Activated CD8-positive, alpha-beta memory T cell treated with anti-CD3 and anti-CD28 coated beads, Interleukin-2, amount 50 U/mL, for 4 hours (primary cell): ENCODE measurements around the gene INHBC.

Experiments
- DNase-seq: peaks from one replicate; pipeline ENCODE4 v3.0.0-alpha.2; 2020

The INHBC gene

DNA sequence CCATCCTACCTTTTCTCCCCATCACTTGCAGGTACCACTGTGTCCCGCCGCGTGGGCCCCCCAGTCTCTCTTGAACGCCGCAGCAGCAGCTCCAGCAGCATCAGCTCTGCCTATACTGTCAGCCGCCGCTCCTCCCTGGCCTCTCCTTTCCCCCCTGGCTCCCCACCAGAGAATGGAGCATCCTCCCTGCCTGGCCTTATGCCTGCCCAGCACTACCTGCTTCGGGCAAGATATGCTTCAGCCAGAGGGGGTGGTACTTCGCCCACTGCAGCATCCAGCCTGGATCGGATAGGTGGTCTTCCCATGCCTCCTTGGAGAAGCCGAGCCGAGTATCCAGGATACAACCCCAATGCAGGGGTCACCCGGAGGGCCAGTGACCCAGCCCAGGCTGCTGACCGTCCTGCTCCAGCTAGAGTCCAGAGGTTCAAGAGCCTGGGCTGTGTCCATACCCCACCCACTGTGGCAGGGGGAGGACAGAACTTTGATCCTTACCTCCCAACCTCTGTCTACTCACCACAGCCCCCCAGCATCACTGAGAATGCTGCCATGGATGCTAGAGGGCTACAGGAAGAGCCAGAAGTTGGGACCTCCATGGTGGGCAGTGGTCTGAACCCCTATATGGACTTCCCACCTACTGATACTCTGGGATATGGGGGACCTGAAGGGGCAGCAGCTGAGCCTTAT is 35.8 kb downstream of the INHBC start:
- DNase-seq: no peak

DNA sequence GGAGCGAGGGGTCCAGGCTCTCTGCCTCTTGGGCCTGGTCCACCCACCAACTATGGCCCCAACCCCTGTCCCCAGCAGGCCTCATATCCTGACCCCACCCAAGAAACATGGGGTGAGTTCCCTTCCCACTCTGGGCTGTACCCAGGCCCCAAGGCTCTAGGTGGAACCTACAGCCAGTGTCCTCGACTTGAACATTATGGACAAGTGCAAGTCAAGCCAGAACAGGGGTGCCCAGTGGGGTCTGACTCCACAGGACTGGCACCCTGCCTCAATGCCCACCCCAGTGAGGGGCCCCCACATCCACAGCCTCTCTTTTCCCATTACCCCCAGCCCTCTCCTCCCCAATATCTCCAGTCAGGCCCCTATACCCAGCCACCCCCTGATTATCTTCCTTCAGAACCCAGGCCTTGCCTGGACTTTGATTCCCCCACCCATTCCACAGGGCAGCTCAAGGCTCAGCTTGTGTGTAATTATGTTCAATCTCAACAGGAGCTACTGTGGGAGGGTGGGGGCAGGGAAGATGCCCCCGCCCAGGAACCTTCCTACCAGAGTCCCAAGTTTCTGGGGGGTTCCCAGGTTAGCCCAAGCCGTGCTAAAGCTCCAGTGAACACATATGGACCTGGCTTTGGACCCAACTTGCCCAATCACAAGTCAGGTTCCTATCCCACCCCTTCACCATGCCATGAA is 36.5 kb downstream of the INHBC start:
- DNase-seq: no peak

DNA sequence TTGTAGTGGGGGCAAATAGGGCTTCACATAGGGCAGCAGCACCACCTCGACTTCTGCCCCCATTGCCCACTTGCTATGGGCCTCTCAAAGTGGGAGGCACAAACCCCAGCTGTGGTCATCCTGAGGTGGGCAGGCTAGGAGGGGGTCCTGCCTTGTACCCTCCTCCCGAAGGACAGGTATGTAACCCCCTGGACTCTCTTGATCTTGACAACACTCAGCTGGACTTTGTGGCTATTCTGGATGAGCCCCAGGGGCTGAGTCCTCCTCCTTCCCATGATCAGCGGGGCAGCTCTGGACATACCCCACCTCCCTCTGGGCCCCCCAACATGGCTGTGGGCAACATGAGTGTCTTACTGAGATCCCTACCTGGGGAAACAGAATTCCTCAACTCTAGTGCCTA is 37.1 kb downstream of the INHBC start:
- no peak for DNase-seq

DNA sequence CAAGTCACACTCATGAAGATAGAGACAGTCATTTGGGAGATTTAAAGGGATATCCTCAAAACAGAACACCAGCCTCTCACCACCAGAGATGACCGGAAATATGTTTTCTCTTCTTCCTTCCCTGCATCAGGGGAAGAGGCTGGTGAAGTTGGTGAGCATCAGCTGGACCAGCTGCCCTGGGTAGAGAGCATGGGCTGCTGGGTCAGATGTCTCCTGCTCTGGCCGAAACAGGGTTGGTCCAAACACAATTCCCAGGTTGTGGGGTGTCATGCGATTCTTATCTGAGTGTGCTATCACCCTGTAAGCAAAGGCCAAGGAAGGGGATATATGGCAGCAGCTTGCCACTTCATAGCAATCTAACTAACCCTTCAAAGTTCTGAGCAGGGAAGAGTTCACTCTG is 37.8 kb downstream of the INHBC start:
- no peak for DNase-seq

DNA sequence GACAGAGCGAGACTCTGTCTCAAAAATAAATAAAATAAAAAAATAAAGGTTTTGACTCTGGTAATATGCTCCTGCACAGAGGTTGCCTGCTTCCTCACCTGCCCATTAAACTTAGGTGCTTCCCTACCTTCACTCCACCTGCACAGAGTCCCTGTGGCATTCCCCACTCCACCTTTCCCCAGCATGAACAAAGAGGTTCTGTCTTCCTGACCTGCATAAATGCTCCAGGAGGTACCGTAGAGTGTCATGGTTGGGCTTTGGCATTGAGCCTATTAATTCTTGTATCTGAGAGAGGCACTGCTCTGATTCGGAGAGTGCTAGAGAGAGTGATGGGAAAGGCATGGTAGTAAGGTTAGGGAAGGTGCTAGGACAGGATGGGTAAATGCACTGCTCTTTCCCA is 38.8 kb downstream of the INHBC start:
- DNase-seq: no peak

DNA sequence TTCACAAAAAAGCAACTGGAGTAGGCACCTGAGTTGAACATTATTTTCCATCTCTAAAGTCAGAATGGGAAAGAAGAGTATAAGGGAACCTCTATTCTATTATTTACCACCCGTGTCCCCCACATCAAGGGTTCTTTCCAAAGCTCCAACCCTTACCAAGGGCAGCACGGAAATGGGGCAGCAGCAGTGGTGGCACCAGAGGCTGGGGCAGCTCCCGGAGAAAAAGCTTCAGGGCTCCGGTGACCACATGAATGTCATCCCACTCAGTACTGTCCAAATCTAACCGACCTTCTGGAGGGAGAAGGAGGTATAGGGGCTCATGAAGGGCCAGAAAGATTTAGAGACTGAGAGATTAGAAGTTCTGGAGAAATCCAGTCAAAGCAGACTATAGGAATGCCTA is 39.3 kb downstream of the INHBC start:
- DNase-seq: no peak

DNA sequence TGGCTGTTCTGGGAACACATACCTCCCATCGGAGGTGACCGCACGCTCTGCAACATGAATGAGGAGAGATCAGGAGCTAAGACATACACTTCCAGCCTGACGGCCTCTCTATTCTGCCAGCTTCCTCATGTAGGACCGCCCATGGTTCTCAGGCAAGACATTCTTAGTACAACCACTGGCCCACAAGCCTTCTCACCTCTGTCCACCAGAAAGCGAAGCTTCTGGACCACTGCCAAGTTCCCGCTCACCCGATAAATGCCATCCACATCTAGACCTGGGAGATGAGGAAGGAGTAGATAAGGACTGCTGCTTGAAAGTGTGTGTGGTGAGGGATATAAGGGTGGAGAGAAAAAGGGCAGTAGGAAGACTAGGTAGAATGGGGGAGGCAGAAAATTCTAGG is 39.8 kb downstream of the INHBC start:
- no peak for DNase-seq

DNA sequence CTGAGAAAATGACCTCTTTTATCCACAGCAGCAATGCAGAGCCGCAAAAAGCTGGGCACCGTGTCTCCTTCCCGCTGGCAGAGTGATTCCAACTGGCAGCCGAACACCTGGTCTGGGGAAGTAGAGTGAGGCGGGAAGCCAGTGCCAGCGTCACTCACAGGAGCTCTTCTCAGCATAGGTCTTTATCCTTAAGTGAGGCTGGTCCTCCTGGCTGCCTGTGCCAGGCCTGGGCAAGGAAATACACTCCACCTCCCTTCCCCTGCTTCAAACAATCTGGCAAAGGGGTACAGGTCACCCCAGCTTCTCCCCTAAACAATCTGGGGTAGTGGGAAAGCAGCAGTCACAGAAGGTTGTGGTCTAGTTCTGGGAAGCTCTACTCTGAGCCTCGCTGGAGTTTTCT is 40.3 kb downstream of the INHBC start:
- no peak for DNase-seq

DNA sequence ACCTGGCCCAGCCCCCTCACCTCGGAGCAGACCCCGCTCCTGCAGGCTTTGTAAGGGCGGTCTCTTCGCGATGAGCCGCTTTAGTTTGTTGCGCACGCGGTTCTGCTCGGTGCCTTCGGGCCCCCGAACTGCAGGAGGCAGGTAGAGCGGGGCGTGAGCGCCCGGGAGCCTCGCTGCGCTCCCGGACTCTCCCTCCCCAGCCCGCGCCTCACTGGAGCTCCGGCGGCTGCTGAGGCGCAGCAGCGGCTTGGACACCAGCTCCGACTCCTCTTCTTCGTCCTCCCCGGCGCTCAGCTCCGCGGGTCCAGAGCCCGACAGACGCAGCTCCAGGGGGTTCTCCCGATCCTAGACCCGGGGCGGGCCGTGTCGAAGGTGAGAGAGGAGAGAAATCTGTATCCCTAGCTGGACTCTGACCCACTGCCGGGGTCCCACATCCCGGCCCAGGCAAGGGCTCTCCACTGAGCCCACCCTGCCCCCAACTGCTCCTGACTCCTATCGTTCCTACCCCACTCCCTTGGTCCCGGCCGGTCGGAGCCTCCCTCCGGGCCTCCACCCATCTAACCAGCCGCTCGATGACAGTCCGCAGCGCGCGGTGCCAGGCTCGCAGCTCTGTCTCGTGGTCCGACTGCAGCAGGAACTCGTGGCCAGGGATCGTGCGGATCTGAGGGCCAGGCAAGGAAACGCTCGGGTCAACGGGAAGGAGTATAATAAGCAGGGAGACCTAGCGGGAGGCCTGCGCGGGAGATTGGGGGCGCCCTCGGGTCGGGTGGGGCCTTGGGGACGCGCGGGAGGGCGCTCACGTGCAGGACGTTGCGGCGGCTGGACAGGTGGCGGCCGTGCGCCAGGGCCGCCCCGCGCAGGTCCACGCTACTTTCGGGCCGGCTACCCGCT is 40.9 kb downstream of the INHBC start:
- DNase-seq: no peak

DNA sequence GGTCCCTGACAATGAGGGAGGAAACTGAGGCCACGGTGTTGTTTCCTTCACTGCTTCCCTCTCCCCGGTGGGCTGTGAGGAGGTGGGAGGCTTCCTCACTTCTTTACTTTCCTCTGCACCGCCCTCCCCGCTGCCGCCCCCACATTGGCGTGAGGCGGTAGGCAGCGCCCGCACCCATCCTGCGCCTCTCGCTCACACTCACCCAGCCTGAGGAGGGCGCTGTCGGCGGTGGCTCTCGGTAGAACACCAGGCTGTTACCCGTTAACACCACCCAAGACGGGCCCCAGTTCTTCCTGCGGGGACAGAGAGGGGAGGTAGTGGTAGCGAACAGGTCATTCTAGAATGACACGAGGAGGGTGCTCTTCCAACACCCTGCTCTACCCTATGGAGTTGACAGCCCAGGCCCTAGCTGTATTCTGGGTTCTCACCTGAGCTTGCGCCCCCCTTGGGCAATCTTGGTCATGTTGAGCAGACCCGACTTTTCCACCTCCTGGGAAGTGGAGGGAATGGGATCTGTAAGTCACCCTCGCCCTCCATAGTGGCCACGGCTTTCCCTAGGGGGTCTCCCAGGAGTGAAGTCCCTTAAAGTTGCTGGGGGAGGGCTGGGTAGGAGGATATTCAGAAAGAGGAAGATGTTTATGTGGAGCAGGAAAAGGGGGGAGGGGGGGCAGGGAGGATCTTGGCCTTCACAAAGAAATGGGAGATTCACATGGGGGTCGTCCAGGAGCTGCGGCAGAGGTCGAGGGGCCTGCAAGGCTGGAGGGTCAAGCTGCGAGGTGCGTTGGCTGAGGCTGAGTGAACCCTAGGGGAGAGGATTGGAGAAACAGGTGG is 41.8 kb downstream of the INHBC start:
- peak; percentile 76 for DNase-seq

DNA sequence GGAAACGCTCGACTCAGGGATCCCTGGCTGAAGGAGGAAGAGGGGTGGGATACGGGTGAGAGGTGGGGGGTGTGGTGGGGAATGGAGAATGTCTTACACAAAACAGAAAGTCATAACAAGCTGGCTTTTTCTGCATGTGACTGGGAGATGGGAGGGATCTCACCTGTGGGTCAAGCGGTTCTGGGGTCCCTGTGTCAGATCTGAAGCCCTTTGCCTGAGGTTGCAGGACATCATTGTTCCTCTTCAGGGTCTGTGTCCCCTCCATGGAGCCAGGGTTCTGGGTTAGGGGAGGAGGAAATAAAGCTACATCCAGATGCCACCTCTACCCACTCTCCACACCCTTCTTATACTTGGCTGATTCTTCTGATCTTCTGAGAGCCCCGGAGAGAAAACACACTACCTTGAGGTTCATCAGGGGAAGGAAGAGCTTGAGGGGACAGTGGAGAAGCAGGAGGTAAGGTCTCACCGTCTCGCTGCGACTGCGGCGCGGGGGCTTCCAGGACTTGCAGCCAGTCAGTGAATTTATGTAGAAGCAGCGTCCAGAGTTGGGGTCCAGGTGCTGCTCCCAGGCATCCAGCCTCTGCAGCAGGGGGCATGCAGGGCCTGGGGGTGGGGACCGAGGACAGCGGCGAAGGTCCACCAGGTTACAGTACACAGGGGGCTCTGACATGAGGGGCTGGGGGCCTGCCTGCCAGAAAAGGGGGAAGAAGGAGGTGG is 42.6 kb downstream of the INHBC start:
- no peak for DNase-seq

DNA sequence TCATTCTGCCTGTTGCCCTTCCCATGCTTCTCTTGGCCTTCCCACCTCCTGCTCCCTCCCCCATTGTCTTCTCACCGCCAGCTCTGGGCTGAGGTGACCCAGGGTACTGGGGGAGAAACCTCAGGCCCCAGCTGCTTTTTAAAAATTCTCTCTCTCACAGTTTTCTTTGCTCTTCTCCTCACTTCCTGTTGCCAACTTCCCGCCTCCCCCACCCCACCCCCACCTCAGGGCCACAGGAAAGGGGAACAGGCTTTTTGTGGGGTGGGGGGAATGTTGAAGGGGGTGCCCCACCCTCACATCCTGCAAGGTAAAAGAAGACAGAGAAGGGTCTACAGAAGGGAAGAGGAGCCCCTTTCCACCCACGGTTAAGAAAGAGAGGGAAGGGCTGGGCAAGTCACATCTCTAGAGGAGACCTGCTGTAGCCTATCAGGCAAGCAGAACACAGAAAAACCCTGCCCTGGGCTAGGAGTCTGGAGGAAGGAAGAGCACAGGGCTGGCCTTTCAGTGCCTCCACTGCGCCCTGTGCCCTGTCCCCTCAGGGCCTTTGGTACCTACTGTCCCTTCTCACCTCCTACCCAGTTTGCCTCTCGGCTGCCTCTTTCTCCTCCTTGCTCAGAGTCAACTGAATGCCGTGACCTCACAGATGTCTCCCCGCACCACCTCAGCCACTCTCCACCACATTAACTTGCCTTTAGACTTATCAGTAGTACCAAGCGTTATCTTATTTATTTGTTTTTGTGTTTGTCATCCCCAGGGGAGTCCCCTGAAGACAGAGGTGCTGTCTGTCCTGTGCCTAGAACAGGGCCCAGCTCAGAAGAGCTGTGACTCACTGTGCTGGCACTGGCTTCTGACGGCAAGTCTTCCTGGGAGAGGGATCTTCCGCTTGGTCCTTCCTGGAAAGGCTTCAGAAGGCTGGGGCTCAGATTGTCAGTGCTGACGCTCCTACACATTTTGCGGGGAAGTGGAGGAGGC is 43.4 kb downstream of the INHBC start:
- DNase-seq: peak; percentile 54

DNA sequence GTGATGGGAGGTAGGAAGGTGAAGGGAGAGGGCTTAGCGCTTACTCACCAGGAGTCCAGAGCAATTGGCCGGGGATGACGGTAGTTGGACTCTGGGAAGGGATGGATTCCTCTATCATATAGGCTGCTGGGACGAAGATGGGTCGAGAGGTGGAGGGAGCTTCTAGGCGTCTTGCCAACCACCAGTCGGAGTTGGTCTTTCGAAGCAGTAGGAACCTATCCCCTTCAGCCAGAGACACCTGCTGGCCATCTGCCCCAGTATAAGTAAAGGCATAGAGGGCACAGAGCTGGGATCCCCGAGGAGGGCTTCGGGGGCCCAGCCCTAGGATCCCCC is 44.4 kb downstream of the INHBC start:
- no peak for DNase-seq

DNA sequence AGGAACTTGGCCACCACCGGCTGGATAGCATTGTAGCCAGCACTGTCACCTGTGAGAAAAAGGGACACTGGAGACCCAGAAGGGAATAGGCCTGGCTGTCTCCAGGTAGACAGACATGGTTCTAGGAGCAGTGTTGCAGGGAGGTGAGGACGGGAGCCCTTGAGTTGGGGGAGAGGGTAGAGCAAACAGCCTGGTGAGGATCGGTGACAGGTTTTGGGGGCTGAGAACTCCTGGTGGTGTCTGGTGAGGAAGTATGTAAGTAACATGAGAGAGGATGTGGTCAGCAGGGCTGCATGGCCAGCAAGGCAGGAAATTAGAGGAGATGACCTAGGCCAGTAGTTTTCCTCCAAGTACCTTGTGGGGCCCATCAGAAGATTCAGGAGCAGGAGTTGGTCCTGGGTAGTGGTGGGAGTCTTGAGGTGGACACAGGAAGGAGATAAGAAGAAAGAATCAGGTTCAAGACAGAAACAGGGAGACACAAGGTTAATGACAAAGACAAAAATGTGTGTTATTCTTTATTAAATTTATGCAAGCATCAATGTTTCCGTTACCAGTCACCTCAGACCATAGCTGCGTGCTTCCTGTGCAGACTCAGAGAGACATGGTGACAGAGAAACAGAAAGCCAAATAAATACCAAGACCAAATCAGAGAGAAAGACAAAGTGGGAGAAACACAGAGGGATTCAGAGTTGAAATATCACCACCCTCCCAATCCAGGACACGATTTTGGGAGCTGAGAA is 45.0 kb downstream of the INHBC start, which contains the start of gene ARHGAP9:
Gene ARHGAP9 (minus strand): TSS at position 491 of the 740 bp plus-strand sequence. CDS start 460 bp downstream, at position 31.
- DNase-seq: peak; percentile 43

DNA sequence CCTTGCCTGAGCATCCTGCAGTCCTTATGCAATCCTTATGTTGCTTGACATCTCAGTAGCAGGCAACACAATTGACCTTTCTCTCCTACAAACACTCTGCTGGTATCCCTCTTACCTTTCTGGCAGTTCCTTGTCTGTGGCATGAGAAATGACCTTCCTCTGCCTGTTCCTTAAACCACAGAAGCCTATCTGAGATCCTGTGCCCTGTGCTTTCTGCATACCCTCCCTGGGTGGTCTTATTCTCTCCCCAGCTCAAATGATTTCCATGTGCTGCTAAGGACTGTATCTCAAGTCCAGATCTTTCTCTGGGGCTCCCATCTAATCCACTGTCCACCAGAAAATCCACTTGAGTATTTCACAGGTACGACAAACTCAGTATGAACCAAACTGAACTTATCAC is 47.1 kb downstream of the INHBC start:
- no peak for DNase-seq

DNA sequence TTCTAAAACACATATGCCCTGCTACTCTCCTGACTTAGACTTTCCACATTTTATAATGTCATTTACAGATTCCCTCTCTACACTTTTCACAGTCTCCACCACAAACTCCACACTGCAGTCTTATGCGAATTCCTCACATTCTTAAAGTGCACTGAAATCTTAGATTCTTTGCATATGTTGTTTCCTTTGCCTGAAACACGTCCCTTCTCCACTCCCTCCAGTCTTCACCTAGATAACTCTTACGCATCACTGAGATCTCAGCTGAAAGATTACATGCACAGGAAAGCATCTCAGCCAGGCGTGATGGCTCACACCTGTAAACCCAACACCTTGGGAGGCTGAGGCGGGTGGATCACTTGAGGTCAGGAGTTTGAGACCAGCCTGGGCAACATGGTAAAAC is 48.9 kb downstream of the INHBC start:
- DNase-seq: no peak

DNA sequence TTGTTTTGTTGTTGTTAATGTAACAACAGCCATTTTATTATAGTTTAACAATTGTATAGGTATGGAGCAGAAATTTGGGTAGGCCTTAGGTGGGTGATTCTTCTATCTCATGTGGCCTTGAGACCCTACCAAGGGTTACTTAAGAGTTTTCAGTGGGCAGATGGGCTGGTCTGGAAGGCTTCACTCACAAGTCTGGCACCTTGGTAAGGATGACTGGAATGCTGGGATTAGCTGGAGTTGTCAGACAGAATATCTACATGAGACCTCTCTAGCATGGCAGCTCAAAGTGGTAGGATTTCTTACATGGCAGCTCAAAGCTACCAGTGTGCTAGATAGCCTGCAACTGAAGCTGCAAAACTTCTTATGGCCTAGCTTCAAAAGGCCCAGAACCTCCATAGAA is 51.1 kb downstream of the INHBC start:
- DNase-seq: no peak

DNA sequence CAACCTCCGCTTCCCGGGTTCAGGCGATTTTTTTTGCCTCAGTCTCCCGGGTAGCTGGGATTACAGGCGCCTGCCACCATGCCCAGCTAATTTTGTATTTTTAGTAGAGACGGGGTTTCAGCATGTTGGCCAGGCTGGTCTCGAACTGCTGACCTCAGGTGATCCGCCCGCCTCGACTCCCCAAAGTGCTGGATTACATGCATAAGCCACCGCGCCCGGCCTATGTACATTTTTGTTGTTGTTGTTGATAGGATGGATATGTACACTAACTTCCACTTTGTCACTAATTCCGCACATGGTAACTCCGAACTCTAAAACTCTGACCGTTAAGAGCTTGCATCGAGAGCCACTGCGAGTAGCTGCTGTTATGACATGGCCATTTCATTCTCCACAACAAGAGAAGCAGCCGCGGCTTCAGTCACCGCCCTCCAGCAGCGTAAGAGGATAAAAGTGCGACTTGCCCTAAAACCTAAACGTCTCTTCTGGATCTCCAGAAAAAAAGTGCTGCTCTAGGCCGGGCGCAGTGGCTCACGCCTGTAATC is 52.5 kb downstream of the INHBC start:
- DNase-seq: no peak

DNA sequence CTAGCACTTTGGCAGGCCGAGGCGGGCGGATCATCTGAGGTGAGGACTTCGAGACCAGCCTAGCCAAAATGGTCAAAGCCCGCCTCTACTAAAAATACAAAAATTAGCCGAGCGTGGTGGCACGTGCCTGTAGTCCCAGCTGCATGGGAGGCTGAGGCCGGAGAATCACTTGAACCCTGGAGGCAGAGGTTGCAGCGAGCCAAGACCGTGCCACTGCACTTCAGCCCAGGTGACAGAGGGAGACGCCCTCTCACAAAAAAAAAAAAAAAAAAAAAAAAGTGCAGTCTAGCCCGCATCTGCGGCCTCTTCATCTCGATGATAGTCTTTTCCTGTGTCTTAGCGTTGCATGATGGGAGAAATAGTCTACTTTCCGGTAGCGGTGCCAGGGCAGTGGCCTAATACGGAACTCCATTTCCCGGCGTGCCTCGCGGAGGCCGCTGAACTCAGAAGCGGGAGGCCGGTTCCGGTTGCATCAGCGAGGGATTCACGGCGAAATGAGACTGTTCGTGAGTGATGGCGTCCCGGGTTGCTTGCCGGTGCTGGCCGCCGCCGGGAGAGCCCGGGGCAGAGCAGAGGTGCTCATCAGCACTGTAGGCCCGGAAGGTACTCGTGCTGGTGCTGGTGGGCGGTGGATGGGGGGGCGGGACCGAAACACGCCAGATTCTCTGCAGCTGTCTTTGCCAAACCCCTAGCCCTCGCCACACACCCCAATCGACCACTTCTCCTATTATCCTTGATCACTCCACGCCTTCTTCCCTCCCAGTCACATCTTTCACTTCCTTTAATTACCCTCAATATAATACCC is 53.2 kb downstream of the INHBC start, which contains the start of gene MARS1:
Gene MARS1 (plus strand): TSS at position 472 of the 805 bp plus-strand sequence. CDS start 23 bp downstream, at position 495.
- DNase-seq: peak; percentile 89
